Upper lobe of left lung (tissue), 6 donors: Measurements from ENCODE around the gene KIF12. TPM values are rescaled to one million over a fixed set of nuclear protein-coding genes. Genes with fewer than 3 reads are reported as not detected.

Experiments
- ATAC-seq, 2 donors: fragments of 200-7000 bp; cut with Tn5 transposase; one replicate each; pipeline ENCODE4 v1.9.1; 2022; ENCODE audit warnings: mild to moderate bottlenecking in 2 of 2, moderate library complexity in 2 of 2; ENCODE audit not compliant: low FRiP score in 2 of 2
- DNase-seq, 2 donors: peaks; one replicate each; pipeline ENCODE4 v3.0.0-alpha.2; 2019 to 2020
- H3K27ac ChIP-seq, 4 donors: fragments of 200-600 bp; sonication (generic); one replicate each; pipeline ENCODE4 v1.5.1; 2016 to 2019
- H3K27me3 ChIP-seq, 4 donors: fragments of 200-600 bp; sonication (generic); one replicate each; pipeline ENCODE4 v1.5.1; 2017 to 2019
- H3K36me3 ChIP-seq, 4 donors: fragments of 200-600 bp; sonication (generic); one replicate each; pipeline ENCODE4 v1.5.1; 2016 to 2019
- H3K4me1 ChIP-seq, 4 donors: fragments of 200-600 bp; sonication (generic); one replicate each; pipeline ENCODE4 v1.5.1; 2018 to 2019
- H3K4me3 ChIP-seq, 4 donors: fragments of 200-600 bp; sonication (generic); one replicate each; pipeline ENCODE4 v1.5.1; 2017 to 2019; ENCODE audit warnings: mild to moderate bottlenecking in 2 of 4, moderate library complexity in 1 of 4
- H3K9me3 ChIP-seq, 4 donors: fragments of 200-600 bp; sonication (generic); one replicate each; pipeline ENCODE4 v1.5.1; 2018 to 2019
- EP300 ChIP-seq, 4 donors: sonication (generic); formaldehyde crosslinking; IDR thresholded peaks; one replicate each; pipeline ENCODE4 v1.5.1; 2017; ENCODE audit warnings: antibody characterized with exemption in 4 of 4, control low read depth in 2 of 4
- POLR2A ChIP-seq, 4 donors: fragments of 450-650 bp; IDR thresholded peaks; one replicate each; pipeline ENCODE4 v1.5.1; 2016 to 2017; ENCODE audit warnings: antibody characterized with exemption in 4 of 4, mild to moderate bottlenecking in 2 of 4
- POLR2AphosphoS5 ChIP-seq, 2 donors: sonication (generic); formaldehyde crosslinking; IDR thresholded peaks; one replicate each; pipeline ENCODE4 v1.5.1; 2017; ENCODE audit warnings: antibody characterized with exemption in 2 of 2
- WGBS, 2 donors: methylation state at CpG; one replicate each; pipeline ENCODE4 v1.1.5; 2017 to 2018; 5-methylcytosine and 5-hydroxymethylcytosine counted together
- total RNA-seq, 6 donors: library from RNA; depleted of rRNA in 4 of 6; stranded (reverse); fragments of >200 nt in 4 of 6; gene quantifications; one replicate each; pipeline versions ENCODE4 v1.1.0 to v1.2.1, GENCODE V29; 2016 to 2021
- TF ChIP-seq, protein P1 (sequence below), 6 experiments: fragments of 450-650 bp in 4 of 6; fragments of 200-600 bp in 2 of 6; sonication (generic) in 2 of 6; IDR thresholded peaks; one replicate each; pipeline ENCODE4 v1.5.1; 2016 to 2019; ENCODE audit warnings: antibody characterized with exemption in 6 of 6
- donor health status: DM: no; HTN: no; CAD: no; lungs with moderate emphysema.
- donor health status: DM: no; HTN: yes; CAD: no; lungs with severe emphysema.

The KIF12 gene
- 10 to 100 TPM in 1 of 6 donors, 1 to 10 TPM in 5; 2.3 to 16.8 (median 4.4) TPM for total RNA-seq

DNA sequence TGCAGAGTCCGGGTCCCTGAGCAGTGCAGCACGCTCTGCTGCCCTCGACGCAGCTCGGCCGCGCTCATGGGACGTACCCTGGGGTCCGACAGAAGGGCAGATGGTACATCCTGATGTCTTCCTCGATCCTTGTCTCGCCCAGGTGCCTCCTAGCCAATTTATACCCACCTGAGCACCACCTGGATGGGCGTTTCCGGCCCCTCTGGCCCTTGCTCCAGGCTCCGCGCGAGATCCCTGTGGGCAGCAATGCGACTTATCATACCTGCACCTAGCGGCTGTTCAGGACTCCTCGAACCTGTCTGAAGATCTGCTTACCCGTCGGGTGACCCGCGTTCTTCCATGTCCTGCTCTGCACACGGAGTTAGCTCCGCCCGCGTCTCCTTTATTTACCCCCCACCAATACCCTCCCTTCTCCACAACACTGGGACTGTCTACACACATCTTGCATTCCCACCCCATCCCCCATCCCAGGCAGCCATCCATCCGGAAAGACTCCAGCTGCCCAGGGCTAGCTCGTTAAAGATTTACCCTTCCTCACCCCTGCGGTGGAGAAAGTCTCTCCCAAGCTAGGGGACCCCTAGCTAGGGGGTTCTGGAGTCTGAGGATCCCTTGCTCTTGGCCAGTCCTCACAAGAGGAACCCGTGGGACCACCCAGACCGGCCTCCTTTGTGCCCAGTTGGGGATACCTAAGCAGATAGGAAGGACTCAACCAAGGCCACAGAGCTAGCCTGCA lies at the start of gene KIF12:
Gene KIF12 (minus strand): TSS at position 357 of the 733 bp plus-strand sequence. CDS start 16 bp downstream, at position 341.
- Histone ChIP-seq H3K27ac (no peak within 1 kb of the TSS), H3K27me3 (peaks cover 0 to 8% (median 3%) of the 10 kb centered on the region in 4 donors), H3K36me3 (no peaks in the 10 kb centered on the region), H3K4me1 (peaks cover 11 to 23% (median 14%) of the 10 kb centered on the region in 4 donors), H3K9me3 (peaks cover 0 to 8% (median 0%) of the 10 kb centered on the region in 4 donors), H3K4me3 (peak within 1 kb of the TSS; percentile 6 to 61 (median 58))
- 35 to 41% methylated on average over 29 to 32 of the region's 32 CpGs for WGBS, 2 donors
- DNase-seq = no peak
- ATAC-seq = peak in 1 of 2 donors; percentile 3
- TF ChIP-seq, protein P1, sequence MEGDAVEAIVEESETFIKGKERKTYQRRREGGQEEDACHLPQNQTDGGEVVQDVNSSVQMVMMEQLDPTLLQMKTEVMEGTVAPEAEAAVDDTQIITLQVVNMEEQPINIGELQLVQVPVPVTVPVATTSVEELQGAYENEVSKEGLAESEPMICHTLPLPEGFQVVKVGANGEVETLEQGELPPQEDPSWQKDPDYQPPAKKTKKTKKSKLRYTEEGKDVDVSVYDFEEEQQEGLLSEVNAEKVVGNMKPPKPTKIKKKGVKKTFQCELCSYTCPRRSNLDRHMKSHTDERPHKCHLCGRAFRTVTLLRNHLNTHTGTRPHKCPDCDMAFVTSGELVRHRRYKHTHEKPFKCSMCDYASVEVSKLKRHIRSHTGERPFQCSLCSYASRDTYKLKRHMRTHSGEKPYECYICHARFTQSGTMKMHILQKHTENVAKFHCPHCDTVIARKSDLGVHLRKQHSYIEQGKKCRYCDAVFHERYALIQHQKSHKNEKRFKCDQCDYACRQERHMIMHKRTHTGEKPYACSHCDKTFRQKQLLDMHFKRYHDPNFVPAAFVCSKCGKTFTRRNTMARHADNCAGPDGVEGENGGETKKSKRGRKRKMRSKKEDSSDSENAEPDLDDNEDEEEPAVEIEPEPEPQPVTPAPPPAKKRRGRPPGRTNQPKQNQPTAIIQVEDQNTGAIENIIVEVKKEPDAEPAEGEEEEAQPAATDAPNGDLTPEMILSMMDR (IDR thresholded peaks at IDR 0.05) = no peak
- TF ChIP-seq EP300 (IDR thresholded peaks at IDR 0.05) (no peak), POLR2A (IDR thresholded peaks at IDR 0.05) (no peak), POLR2AphosphoS5 (IDR thresholded peaks at IDR 0.05) (no peak)

DNA sequence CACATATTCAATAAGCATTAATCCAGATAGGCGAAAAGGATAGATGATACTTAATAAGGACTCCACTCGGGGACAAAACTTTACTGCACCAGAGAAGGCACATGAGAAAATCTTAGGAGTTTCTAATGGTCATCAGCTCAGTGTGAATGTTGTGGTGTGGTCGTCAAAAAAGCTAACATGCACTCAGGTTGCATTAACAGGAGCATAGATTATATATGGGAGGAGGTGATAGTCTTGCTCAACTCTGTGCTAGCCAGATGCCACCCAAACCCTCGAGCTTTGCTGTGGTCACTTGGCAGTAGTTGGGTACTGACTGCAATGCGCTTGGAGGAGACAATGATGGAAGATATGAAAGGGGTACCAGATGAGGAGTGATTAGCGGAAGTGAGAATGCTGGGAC lies 47.6 kb upstream of the KIF12 start:
- Histone ChIP-seq H3K9me3 (no peaks in the 10 kb centered on the region), H3K36me3 (no peaks in the 10 kb centered on the region), H3K4me1 (peaks cover 0 to 6% (median 0%) of the 10 kb centered on the region in 4 donors), H3K27me3 (no peaks in the 10 kb centered on the region), H3K27ac (no peak overlapping the region), H3K4me3 (no peak overlapping the region)
- no peak for ATAC-seq
- TF ChIP-seq POLR2A (IDR thresholded peaks at IDR 0.05) (no peak), POLR2AphosphoS5 (IDR thresholded peaks at IDR 0.05) (no peak), EP300 (IDR thresholded peaks at IDR 0.05) (no peak)
- TF ChIP-seq, protein P1 (IDR thresholded peaks at IDR 0.05) = no peak
- no peak for DNase-seq
- 80 to 81% methylated on average over 6 of the region's 6 CpGs for whole genome bisulfite sequencing, 2 donors

DNA sequence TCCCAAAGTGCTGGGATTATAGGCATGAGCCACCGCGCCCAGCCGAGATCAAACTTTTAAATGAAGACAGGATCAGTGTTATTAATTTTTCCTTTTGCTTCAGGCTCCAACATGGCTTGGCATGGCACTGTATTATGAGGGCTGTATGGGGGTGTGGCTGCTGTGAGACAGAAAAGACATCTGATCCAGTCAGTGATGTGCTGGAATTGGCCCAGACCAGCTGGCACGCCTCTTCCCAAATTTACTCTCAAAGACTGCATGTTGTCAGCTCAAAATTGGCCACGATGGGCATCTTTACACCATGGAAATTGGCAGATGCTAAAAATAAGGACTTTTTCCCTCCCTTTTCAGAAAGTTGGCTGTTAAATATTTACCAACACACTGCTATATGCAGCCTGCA lies 44.1 kb upstream of the KIF12 start:
- no peak for ATAC-seq
- no peak for DNase-seq
- no peak for TF ChIP-seq POLR2AphosphoS5 (IDR thresholded peaks at IDR 0.05)
- TF ChIP-seq, protein P1 (IDR thresholded peaks at IDR 0.05) = no peak
- no peak for TF ChIP-seq POLR2A (IDR thresholded peaks at IDR 0.05)
- TF ChIP-seq EP300 (IDR thresholded peaks at IDR 0.05) = no peak
- no peaks in the 10 kb centered on the region for H3K9me3 ChIP-seq
- H3K27ac ChIP-seq = no peak overlapping the region
- no peaks in the 10 kb centered on the region for H3K36me3 ChIP-seq
- WGBS, 2 donors = 94 to 95% methylated on average over 5 of the region's 5 CpGs
- no peaks in the 10 kb centered on the region for H3K27me3 ChIP-seq
- no peak overlapping the region for H3K4me3 ChIP-seq
- peaks cover 0 to 11% (median 5%) of the 10 kb centered on the region in 4 donors for H3K4me1 ChIP-seq

DNA sequence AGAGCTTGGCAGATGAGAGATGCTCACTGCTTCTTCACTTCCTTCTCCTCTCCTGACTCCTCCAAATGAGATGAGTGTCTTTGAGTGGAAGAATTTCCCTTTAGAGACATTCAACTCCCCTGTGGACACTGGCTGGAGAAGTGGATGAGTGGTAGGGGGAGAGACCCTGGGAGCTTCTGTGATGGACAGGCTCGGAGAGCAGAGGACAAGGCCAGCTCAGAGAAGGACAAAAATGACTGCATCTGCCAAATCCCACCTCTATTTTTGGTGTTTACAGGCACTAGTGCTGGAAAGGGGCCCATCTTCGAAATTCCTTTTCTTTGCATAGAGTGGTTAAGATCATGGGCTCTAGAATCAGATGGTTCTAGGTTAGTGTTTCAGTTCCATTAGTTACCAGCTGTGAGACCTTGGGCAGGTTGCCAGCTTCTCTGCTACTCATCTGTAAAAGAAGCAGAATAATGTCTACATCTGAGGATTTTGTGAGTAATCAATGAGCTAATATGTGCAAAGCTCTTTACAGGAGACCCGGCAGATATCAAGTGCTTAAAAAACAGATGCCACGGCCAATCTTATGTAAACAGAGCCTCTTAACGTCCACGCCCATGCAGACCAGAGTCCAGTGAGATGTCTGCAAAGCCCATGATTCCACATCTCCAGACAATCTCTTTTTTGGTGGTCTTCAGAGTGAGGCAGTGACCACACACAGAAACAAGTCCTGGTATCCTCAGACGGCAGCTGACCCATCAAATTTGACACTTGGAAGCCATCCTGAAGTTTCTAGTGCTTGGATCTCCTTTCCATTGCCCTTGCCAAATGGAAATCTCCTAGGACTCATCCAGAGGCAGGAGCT lies 42.7 kb upstream of the KIF12 start:
- 42% methylated on average over 7 of the region's 7 CpGs for WGBS, 2 donors
- Histone ChIP-seq H3K27ac (no peak overlapping the region), H3K27me3 (no peaks in the 10 kb centered on the region), H3K9me3 (no peaks in the 10 kb centered on the region), H3K4me3 (no peak overlapping the region), H3K4me1 (peaks cover 0 to 11% (median 5%) of the 10 kb centered on the region in 4 donors), H3K36me3 (no peaks in the 10 kb centered on the region)
- TF ChIP-seq, protein P1 (IDR thresholded peaks at IDR 0.05) = no peak
- TF ChIP-seq POLR2AphosphoS5 (IDR thresholded peaks at IDR 0.05) = no peak
- TF ChIP-seq POLR2A (IDR thresholded peaks at IDR 0.05) = no peak
- no peak for TF ChIP-seq EP300 (IDR thresholded peaks at IDR 0.05)
- ATAC-seq (no peak), DNase-seq (no peak)
